ENCODE measurements around the gene TMEM205.
"Not testable (repeated sequence)": the region's sequence is repeated elsewhere in the genome, so short reads cannot be mapped to it uniquely, and the experiment has no call there.

The TMEM205 gene

DNA sequence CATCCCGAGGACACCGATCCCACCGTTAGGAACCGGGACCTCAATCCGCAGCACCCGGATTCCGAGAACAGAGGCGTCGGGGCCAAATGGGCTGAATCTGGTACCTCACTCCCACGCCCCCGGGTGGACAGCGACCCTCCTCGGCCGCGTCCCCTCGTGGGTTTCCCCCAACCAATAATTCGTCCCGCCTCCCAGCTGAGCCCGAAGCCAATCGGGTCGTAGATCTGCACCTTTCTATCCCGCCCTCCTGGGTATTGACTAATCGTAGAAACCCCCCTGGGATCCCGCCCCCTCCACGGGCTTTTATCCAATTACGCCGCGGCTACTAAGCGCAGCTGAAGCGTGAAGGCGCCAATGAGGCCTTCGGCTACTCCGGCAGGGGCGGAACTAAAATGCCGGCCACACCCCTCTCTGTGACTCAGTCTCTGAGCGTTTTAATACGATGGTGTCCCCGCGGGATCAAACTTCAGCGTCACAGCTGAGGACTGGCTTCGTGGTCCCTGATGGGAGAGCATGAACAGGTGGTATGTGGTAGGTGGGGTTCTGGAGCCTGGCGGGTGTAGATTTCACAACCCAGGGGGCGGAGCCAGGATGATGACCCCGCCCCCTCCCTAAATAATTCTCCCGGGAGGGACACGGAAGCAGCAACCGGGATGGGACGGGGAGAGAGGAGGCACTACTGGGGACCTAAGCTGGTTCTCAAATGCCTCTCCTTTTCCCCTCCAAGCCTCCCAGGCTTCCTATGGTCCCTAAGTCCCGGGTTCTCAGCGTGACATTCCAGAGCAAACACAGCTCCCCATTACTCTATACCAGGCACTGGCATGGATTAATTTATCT, at the start of gene TMEM205, which contains the start of gene CCDC159:
TMEM205 (minus strand) TSS at position 165 of the 837 bp plus-strand sequence. CDS start 649 bp downstream, outside the sequence.
CCDC159 (plus strand) TSS at position 416 of the 837 bp plus-strand sequence; CDS start at position 504, 88 bp downstream.
- peak; percentile 97 for DNase-seq

GRCh38 chr19:11390933-11391680, 45.0 kb upstream of the TMEM205 start:
- no peak for DNase-seq

GRCh38 chr19:11390359-11390758, 44.3 kb upstream of the TMEM205 start:
- DNase-seq: no peak

DNA sequence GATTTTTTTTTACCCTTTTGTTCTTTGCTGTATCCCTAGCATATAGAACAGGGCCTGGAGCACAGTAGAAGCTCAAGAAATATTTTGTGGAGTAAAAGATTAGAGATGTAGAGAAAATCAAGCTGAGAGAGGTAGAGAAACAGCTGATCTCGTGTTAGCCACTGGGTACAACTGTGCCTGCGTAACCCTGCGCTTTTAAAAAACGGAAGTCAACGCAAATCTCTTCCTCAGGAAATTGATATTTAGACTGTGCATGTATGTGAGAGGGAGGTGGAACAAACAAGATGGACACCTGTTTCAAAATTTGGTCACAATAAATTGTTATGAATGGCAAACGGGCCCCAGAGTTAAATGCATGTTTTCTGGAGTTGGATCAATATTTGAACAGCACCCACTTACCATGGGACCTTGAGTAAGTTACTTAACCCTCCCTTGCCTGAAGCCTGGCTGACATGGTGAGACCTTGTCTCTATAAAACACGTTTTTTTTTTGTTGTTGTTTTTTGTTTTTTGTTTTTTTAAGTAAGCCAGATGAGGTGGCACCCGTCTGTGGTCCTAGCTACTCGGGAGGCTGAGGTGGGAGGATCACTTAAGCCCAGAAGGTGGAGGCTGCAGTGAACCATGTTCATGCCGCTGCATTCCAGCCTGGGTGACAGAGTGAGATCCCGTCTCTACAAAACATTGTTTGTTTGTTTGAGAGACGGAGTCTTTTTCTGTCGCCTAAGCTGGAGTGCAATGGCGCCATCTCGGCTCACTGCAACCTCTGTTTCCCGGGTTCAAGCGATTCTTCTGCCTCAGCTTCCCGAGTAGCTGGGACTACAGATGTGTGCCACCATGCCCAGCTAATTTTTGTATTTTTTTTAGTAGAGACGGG, 41.3 kb upstream of the TMEM205 start:
- no peak for DNase-seq

- DNase-seq: no peak
These were observed 38.7 kb upstream of the TMEM205 start for GRCh38 chr19:11384778-11385129.

DNA sequence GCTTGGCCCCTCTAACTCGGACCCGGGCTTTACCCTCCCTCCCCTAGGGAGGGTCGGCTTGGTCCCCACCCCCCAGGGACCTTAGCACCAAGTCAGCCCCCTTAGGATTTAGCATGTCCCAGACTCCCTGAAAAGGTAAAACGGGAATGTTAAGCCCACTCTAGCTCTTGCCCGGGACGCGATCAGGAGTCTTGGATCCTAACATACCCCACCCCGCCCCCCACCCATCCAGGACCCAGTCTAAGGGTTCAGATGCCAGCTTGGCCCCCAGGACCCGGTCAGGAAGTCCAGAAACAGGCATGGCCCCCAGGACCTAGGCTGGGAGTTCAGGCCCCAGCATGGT, 37.6 kb upstream of the TMEM205 start:
- DNase-seq: no peak

DNA sequence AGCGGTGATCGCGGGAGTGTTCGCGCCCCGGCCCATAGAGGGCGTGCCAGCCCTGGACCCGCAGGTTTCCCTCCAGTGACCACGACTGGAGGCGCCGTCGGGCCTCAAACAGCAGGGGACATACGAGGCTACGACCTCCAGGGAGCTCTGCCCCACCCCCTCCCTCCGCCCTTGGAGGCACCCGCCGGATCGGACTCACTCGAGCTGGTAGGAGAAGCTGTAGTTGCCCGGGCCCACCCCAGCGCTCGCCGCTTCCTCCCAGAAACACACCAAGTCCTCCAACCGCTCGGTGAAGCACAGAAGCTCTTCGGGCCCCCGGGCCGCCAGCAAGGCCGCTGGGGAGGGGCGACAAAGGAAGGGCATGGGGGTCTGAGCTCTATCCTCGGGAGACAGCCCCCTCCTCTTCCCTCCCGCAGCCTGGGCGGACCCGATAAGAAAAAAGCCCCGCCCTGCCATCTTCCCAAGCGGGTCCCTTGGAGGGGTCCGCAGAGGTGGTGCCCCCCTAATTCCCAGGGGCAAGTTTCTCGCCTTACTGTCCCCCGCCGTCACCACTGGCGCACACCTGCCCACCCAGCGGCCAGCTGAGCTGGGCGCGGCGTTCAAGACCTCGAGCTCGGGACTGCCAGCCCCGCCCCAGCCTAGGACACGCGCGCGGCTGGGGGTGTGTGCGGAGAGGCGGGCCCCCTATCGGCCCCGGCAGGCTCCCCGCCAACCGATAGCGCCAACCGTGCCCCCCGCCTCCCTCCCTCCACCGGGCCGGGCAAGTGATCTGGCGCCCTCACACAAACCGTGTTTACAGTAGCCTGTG, 37.0 kb upstream of the TMEM205 start:
- peak; percentile 75 for DNase-seq

DNA sequence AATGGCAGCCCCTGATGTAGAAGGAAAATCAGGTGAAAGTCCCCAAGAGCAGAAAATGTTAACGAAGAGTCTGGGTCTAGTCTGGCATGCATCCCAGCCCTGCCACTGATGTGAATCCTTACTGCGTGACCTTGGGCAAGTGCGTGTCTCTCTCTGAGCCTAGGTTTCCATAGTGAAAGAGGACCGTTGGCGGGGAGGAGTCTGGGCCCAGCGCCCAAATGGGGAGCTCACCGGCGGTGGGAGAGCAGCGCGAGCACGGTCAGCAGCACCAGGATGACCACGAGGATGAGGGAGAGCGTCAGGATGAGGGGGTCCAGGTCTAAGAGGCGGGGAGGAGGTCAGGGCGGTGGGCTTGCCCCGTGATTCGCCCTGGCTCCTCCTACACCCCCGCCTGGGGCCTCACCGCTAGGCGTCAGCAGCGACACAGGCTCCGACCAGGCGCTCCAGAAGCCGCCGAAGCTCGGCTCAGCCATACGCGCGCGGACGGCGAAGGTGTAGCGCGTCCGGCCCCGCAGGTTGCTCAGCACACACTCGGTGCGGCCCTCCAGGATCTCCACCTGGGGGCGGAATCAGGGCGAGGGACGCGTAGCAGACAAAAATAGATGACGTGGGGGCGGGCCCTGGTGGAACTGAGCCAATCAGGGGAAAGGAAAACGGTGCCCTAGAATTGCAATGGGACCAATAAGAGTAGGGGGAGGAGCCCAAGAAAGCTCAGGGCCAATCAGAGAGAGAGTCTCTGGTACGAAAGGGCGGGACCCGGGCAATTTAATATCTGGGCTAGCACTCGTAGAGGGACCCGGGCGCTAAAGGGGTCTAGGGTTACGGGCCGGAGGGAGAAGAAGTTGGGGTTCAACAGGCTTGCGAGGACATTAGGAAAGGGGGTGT, 34.8 kb upstream of the TMEM205 start:
- DNase-seq: peak; percentile 97

GRCh38 chr19:11379857-11380350, 33.8 kb upstream of the TMEM205 start:
- no peak for DNase-seq

GRCh38 chr19:11379269-11379845, 33.3 kb upstream of the TMEM205 start:
- not testable (repeated sequence) for DNase-seq

DNA sequence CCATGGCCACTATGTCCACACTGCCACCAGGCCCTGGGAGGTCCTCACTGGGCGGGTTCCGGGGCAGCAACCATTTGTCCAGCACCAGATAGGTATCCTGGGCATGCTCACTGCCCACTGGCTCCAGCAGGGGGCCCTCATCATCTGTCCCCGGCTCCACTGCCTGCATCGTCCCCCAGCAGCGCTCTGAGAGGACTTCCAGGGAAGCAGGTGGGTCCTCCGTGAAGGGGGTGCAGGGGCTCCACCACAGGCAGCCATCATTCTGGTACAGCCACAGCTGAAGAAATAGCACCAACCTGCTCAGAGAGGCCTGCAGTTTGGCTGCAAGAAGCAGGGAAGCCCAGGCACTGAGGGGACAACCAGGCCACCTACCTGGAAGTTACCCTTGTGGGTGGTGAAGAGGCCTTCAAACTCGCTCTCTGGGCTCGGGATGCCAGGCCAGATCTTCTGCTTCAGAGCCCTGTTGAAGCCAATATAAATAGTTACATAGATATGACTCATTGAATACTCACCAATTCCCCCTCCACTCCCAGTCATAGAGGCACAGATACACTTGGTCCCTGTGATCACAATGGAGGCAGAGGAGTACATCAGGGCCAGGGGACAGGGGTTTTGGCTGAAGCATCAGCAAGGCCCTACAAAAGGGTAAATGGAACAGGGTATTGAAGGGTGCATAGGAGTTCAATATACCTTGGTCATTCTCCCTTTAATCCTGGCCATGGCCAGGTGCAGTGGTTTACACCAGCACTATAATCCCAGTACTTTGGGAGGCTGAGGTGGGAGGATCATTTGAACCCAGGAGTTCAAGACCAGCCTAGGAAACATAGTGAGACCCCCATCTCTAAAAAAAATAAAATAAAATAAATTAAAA, 32.5 kb upstream of the TMEM205 start:
- DNase-seq: no peak

GRCh38 chr19:11377756-11378155, 31.7 kb upstream of the TMEM205 start:
- no peak for DNase-seq

DNA sequence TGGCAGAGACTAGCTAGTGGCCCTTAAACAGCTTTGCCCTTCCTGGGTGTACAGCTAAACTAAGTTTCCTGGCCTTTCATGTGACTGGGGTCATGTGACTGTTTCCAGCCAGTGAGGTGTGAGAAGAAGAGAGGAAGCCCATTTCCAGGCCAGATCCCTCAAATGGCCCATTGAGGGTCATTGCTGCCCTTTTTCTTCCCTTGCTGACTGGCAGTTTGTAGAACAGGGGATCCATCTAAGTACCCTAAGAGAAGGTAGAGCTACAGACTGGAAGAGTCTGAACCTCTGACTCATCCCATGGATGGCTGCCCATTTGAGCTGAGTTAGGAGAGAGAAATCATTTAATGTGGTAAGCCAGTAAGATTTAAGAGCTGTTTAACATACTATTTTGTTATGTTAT, 31.2 kb upstream of the TMEM205 start:
- DNase-seq: no peak

DNA sequence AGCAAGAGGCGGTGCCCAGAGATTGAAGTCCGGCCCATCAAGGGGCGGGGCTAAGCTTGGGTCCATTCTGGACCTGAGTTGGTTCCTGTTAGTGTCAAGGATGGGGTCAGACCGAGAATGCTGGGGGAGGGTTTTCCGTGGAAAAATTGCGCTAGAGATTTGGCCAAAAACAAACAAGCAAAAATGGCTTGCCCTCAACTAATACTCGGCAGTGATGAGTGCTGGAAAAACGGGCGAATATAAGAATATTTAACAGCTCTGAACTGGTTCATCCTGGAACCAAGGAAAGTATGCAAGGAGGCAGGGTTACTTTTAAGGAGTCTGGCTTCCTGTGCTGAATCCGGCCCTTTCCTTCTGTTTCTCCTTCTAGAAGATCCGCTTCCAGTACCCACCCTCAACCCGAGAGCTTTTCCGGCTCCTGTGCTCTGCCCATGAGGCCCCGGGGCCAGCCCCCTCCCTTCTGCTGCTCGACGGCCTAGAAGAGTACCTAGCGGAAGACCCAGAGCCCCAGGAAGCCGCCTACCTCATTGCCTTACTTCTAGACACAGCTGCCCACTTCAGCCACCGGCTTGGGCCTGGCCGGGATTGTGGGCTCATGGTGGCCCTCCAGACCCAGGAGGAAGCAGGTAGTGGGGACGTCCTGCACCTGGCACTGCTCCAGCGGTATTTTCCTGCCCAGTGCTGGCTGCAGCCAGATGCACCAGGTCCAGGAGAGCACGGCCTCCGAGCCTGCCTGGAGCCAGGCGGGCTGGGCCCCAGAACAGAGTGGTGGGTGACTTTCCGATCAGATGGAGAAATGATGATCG, 29.3 kb upstream of the TMEM205 start:
- peak; percentile 84 for DNase-seq

- DNase-seq: peak; percentile 98
These were observed 28.5 kb upstream of the TMEM205 start, which contains the start of gene SWSAP1 for GRCh38 chr19:11374433-11375142. TSS of gene SWSAP1 (plus strand) at chr19:11374666. CDS start at chr19:11374681, 15 bp downstream.

DNA sequence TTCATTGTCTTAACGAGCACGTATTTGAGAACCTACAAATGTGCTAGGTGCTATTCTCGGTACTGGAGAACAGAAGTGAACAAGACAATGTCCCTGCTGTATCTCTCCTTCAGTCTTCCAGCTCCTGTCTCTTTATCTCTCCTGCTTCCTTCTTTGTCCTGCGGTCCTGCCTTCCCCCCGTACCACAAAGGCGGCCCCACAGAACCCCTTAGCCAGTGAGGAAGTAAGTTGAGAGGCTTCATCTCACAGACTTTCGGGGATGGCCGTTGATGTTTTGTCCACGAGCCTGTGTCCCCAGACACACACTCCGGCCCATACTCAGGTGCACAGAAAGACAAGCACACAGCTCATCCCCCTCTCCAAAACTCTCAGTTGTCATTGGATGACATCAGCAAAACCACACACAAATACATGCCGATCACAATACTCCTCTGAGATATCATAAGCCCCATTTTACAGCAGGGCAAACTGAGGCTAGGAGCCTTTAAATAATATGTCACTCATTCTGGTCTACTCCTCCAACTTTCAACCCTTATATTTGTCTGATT, 27.9 kb upstream of the TMEM205 start:
- DNase-seq: no peak

DNA sequence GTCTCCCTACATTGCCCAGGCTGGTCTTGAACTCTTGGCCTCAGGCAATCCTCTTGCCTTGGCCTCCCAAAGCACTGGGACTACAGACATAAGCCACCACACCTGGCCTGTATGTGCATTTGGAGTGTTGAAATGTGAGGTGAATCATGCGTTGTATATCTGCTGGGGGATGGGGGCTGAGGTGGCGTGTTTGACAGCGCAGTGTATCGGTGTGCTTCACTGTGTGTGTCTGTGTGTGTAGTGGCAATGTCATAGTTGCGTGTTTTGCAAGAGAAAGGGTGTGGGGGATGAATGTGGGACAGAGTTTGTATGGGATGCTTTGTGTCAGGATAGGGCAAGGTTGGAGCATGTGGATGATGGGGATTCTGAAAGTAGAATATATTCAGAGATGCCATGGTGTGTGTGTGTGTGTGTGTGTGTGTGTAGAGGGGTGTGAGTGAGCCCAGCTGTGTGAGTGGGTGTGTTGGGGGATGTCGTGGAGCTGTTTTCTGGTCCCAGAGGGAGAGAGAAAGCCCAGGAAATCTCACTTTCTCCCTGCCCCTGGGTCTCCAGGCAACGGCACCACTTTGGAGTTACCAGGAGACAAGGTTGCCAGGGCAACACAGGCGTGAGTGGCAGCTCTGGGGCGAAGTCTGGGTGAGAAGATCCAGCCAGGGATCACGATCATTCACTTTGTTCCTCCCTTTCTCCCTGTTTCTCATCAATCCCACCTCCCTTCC, 27.3 kb upstream of the TMEM205 start:
- DNase-seq: no peak
